GM12891 (cell line): ENCODE measurements around the gene LRRC7.

Experiments
- PAX5 ChIP-seq: IDR thresholded peaks from 2 replicates; pipeline ENCODE4 v1.6.1; 2011; ENCODE audit warnings: low read length, moderate library complexity, mild to moderate bottlenecking; ENCODE audit not compliant: insufficient read depth, severe bottlenecking
- POLR2A ChIP-seq: IDR thresholded peaks from 2 replicates; pipeline ENCODE4 v1.6.1; 2011; ENCODE audit warnings: low read depth, low read length, control low read depth
- POLR2AphosphoS5 ChIP-seq: IDR thresholded peaks from 2 replicates; pipeline ENCODE4 v1.6.1; 2011; ENCODE audit warnings: low read depth, low read length, control low read depth
- TAF1 ChIP-seq: IDR thresholded peaks from 2 replicates; pipeline ENCODE4 v1.6.1; 2011; ENCODE audit warnings: low read depth, low read length, control low read depth

- TF ChIP-seq POLR2A (no peak), TAF1 (no peak), POLR2AphosphoS5 (no peak), PAX5 (no peak)
These were observed 48.7 kb upstream of the LRRC7 start for GRCh38 chr1:69519006-69519405.
